Panc1 (cell line): ENCODE results near the gene SFT2D2. TPM values are rescaled to one million over a fixed set of nuclear protein-coding genes. Genes with fewer than 3 reads are reported as not detected.

Experiments
- ATAC-seq: fragments of 200-7000 bp; cut with Tn5 transposase; 2 replicates; pipeline ENCODE4 v1.9.1; 2020; ENCODE audit warnings: mild to moderate bottlenecking, moderate library complexity
- BruUV-seq: library from RNA; stranded (reverse); fragments of 400-500 nt; replicated peaks from 2 replicates; lab custom pipeline; 2021; lab: Mats Ljungman, UMichigan
- CTCF ChIA-PET: fragments of 300-600 bp; sonication (Branson Sonifier 250); formaldehyde crosslinking; loops from one replicate; lab custom pipeline; 2022; ENCODE audit warnings: antibody characterized with exemption; lab: Charles Lee
- POLR2A ChIA-PET: fragments of 300-600 bp; sonication (Branson Sonifier 250); formaldehyde crosslinking; loops from one replicate; lab custom pipeline; 2022; ENCODE audit warnings: antibody characterized with exemption; lab: Charles Lee
- DNase-seq: peaks from one replicate; pipeline ENCODE4 v3.0.0-alpha.2; 2010; ENCODE audit warnings: low read depth, low spot score
- H3K27ac ChIP-seq: 2 replicates; pipeline ENCODE4 v1.5.1; 2011; ENCODE audit warnings: mild to moderate bottlenecking, low read length, inconsistent platforms
- H3K27me3 ChIP-seq: fragments of 200-500 bp; sonication (Bioruptor generic); 2 replicates; pipeline ENCODE4 v1.6.0; 2014; ENCODE audit warnings: low read length, inconsistent platforms; ENCODE audit not compliant: control insufficient read depth, insufficient read depth
- H3K36me3 ChIP-seq: fragments of 200-500 bp; sonication (Bioruptor generic); 2 replicates; pipeline ENCODE4 v1.5.1; 2014; ENCODE audit warnings: inconsistent platforms, mild to moderate bottlenecking, low read length, moderate library complexity; ENCODE audit not compliant: control insufficient read depth, insufficient read depth
- H3K4me1 ChIP-seq: 2 replicates; pipeline ENCODE4 v1.5.1; 2011; ENCODE audit warnings: inconsistent platforms, mild to moderate bottlenecking, low read length, moderate library complexity; ENCODE audit not compliant: control insufficient read depth, insufficient read depth
- H3K4me3 ChIP-seq, 2 experiments: 2 replicates each; pipeline ENCODE4 v1.5.1; 2011 to 2012; ENCODE audit warnings: low read depth in 2 of 2, low read length in 2 of 2, mild to moderate bottlenecking in 2 of 2, inconsistent platforms in 1 of 2, moderate library complexity in 1 of 2
- H3K9me3 ChIP-seq: fragments of 200-500 bp; sonication (Bioruptor generic); 2 replicates; pipeline ENCODE4 v1.5.1; 2014; ENCODE audit warnings: low read depth, mild to moderate bottlenecking, inconsistent platforms, low read length, moderate library complexity; ENCODE audit not compliant: control insufficient read depth, insufficient read depth
- CTCF ChIP-seq: fragments of 450-650 bp; IDR thresholded peaks from 2 replicates; pipeline ENCODE4 v1.5.1; 2017; ENCODE audit warnings: mild to moderate bottlenecking
- POLR2AphosphoS5 ChIP-seq: IDR thresholded peaks from 2 replicates; pipeline ENCODE4 v1.6.1; 2012; ENCODE audit warnings: mild to moderate bottlenecking, low read depth, low read length, moderate library complexity
- SIN3A ChIP-seq: IDR thresholded peaks from 2 replicates; pipeline ENCODE4 v1.6.1; 2012; ENCODE audit warnings: low read depth, mild to moderate bottlenecking, low read length, moderate library complexity, borderline replicate concordance; ENCODE audit not compliant: insufficient read depth
- TCF7L2 ChIP-seq: IDR thresholded peaks from 2 replicates; pipeline ENCODE4 v1.6.1; 2011; ENCODE audit warnings: mild to moderate bottlenecking, low read depth, low read length, inconsistent platforms
- in situ Hi-C: cut with HindIII; loops from 2 replicates; pipeline ENCODE4 v1.10.0; 2016; ENCODE audit warnings: low sequenced_read_pairs, low pct_unique_long_range_greater_than_20kb
- intact Hi-C: fragments of 100-400 bp; cut with micrococcal nuclease; formaldehyde crosslinking; loops from one replicate; pipeline ENCODE4 v1.10.0; 2022; ENCODE audit not compliant: unreplicated experiment
- total RNA-seq: library from RNA; stranded (reverse); gene quantifications from one replicate; pipeline ENCODE4 v1.2.1, GENCODE V29; 2021; ENCODE audit not compliant: unreplicated experiment
- TF ChIP-seq, protein P1 (sequence below), 2 experiments: IDR thresholded peaks; 2 replicates each; pipeline ENCODE4 v1.6.1; 2011 to 2012; ENCODE audit warnings: low read depth in 2 of 2, control low read depth in 1 of 2, low read length in 1 of 2, mild to moderate bottlenecking in 1 of 2, moderate library complexity in 1 of 2; ENCODE audit not compliant: insufficient read depth in 1 of 2

The SFT2D2 gene
- total RNA-seq, 1 experiment from 2014 or later: 68.1 TPM

DNA sequence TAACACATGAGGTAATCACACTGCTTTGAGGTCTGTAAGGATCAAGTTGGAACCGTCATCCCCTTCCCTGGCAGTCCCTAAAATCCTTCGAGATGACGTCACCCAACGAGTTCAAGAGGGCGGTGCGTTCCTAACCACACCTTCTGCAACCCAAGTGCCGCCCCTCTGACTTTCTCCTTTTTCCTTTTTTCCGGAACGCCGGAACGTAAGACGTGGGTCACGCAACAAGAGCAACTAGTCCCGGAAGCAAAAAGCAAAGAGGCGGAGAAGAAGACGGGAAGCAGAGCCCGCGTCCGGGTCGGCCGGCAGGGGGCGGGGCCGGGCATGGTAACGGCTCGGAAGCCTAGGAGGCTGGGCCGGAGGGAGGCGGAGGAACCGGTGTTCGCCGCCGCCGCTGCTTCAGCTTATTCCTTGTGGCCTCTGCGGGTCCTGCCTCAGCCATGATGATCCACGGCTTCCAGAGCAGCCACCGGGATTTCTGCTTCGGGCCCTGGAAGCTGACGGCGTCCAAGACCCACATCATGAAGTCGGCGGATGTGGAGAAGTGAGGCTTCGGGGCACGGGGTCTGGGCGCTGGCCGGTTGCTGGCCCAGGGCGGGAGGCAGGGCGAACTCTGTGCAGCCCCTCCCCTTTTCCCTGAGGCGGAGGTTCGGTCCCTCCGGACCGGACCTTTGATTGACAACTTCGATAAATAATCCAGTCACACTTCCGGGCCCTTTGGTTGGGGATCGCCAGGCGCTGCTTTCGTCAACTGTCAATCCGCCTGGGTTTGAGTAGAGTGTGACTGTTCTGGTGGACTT is 47.0 kb upstream of the SFT2D2 start, which contains the start of gene TIPRL:
Gene TIPRL (plus strand): TSS at position 325 of the 800 bp plus-strand sequence. CDS start 116 bp downstream, at position 441.
- peaks cover 9% of the 10 kb centered on the region for H3K4me1 ChIP-seq
- no TSS peak for BruUV-seq
- ATAC-seq (peak; percentile 98), DNase-seq (peak; percentile 94)
- no peaks in the 10 kb centered on the region for H3K9me3 ChIP-seq
- peak within 1 kb of the TSS; percentile 97 for H3K27ac ChIP-seq
- peak; percentile 93; the same call in 1 of the 2 replicates for TF ChIP-seq SIN3A
- TF ChIP-seq POLR2AphosphoS5: peak; percentile 71
- TF ChIP-seq, protein P1, sequence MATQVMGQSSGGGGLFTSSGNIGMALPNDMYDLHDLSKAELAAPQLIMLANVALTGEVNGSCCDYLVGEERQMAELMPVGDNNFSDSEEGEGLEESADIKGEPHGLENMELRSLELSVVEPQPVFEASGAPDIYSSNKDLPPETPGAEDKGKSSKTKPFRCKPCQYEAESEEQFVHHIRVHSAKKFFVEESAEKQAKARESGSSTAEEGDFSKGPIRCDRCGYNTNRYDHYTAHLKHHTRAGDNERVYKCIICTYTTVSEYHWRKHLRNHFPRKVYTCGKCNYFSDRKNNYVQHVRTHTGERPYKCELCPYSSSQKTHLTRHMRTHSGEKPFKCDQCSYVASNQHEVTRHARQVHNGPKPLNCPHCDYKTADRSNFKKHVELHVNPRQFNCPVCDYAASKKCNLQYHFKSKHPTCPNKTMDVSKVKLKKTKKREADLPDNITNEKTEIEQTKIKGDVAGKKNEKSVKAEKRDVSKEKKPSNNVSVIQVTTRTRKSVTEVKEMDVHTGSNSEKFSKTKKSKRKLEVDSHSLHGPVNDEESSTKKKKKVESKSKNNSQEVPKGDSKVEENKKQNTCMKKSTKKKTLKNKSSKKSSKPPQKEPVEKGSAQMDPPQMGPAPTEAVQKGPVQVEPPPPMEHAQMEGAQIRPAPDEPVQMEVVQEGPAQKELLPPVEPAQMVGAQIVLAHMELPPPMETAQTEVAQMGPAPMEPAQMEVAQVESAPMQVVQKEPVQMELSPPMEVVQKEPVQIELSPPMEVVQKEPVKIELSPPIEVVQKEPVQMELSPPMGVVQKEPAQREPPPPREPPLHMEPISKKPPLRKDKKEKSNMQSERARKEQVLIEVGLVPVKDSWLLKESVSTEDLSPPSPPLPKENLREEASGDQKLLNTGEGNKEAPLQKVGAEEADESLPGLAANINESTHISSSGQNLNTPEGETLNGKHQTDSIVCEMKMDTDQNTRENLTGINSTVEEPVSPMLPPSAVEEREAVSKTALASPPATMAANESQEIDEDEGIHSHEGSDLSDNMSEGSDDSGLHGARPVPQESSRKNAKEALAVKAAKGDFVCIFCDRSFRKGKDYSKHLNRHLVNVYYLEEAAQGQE (IDR thresholded peaks at IDR 0.05; ENCODE audit: insufficient read depth in 1 of 2, low read depth in 2 of 2, low read length in 1 of 2): no peak
- peak within 1 kb of the TSS; percentile 92 to 100 for H3K4me3 ChIP-seq
- ChIA-PET POLR2A (no interaction called here), CTCF (no interaction called here)
- in situ Hi-C loops: no loop called here
- no peaks in the 10 kb centered on the region for H3K27me3 ChIP-seq
- H3K36me3 ChIP-seq: peaks cover 6% of the 10 kb centered on the region; the same call in 1 of the 2 replicates
- intact Hi-C loops: no loop called here

DNA sequence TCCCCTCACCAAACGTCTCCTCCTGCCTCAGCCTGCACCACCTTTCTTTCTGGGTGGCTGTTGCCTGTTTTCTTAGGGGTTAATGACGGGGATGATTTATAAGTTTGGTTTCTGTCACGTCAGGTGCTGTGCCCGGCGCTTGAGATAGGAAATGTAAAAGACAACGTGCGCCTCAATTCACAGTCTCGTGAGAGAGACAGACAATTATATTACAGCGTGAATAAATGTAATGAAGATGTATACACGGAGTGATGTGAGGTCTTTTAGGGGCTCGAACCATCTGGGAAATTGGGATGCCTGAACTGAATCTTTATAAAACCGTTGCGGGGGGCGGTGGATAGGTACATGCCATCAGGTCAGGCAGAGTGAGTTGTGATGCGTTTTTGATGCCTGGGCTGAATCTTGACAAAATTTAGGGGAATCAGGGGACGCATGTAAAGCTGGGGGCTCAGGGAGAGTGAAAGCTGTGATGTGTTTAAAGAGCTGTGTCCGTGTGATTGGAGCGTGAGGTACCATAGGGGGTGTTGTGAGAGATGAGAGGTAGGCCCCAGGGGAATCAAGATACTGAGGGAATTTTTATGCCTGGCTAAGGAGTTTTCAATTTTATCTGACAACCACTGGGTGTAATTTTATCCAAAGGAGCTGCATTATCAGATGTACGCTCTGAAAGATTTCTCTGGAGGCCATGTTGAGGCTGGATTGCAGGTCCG is 46.2 kb upstream of the SFT2D2 start:
- Histone ChIP-seq H3K36me3 (peaks cover 6% of the 10 kb centered on the region), H3K27me3 (no peaks in the 10 kb centered on the region), H3K9me3 (no peaks in the 10 kb centered on the region), H3K4me3 (peak overlapping the region; percentile 92 to 100), H3K27ac (peak overlapping the region; percentile 97), H3K4me1 (peaks cover 9% of the 10 kb centered on the region)
- BruUV-seq: no TSS peak
- ATAC-seq (no peak), DNase-seq (no peak)
- intact Hi-C loops: no loop called here
- ChIA-PET POLR2A (no interaction called here), CTCF (interaction anchor here (0.6 kb wide), 1 partner anchor 66 kb away, joined by 5 read pairs; no protein-coding TSS in a partner anchor)
- in situ Hi-C loops: no loop called here
- TF ChIP-seq SIN3A (no peak), CTCF (no peak), POLR2AphosphoS5 (no peak), TCF7L2 (no peak)
- TF ChIP-seq, protein P1 (IDR thresholded peaks at IDR 0.05; ENCODE audit: insufficient read depth in 1 of 2, low read depth in 2 of 2, low read length in 1 of 2): no peak
